GM21515 (cell line): ENCODE data around the gene ACAD10.
"Not testable (repeated sequence)": the region's sequence is repeated elsewhere in the genome, so short reads cannot be mapped to it uniquely, and the experiment has no call there.

Experiments used
- ATAC-seq: cut with Tn5 transposase; IDR thresholded peaks from one replicate; pipeline ENCODE4 v1.9.1; 2021; ENCODE audit not compliant: unreplicated experiment

The ACAD10 gene

DNA sequence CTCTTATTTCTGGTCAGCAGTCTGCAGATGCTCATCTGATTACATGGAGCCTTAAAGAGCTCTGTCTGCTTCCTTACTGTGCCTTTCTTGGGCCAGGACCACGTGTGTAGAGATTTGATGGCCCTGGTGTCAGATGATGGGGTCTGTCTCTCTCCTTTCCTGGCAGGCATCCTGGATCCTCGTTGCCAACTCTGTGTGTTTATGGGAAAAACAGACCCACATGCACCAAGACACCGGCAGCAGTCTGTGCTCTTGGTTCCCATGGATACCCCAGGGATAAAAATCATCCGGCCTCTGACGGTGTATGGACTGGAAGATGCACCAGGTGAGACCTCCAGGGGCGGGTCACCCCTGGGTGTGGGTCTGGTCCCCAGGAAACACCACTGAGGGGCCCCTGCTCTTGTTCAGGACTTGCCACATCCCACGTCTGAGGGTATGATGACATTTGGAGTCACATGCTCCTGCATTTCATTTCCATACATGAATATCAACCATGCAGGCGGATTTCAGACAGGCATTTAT, 62.4 kb downstream of the ACAD10 start:
- ATAC-seq: no peak

DNA sequence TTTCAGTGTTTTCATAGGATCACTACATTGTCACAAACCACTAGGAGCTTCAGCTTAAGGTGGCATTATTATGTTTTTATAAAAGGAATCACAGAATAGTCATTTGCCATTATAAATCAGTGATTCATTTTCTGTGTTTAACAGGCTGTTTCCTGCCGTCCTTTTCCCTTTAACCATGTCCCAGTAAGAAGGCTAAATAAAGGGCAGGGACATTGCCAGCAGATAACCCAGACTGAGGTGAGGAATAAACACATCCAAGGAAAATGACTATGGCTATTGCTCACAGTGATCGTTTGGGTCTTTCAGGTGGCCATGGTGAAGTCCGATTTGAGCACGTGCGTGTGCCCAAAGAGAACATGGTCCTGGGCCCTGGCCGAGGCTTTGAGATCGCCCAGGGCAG, 63.0 kb downstream of the ACAD10 start:
- ATAC-seq: no peak

DNA sequence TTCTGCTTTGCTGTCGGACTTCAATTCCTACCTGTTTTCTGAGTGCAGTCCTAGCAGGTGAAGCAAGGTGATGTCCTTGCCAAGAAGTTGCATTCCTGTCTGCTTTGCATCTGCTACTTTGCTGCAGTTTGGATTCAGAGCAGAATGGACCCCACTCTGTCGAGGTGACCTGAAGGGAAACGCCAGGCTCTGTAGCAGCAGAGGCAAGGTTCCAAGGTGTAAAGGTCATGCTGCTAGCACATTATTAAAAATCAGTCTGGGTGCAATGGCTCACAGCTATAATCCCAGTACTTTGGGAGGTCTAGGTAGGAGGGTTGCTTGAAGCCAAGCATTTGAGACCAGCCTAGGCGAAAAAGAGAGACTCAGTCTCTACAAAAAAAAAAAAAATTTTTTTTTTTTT, 63.5 kb downstream of the ACAD10 start:
- no peak for ATAC-seq

DNA sequence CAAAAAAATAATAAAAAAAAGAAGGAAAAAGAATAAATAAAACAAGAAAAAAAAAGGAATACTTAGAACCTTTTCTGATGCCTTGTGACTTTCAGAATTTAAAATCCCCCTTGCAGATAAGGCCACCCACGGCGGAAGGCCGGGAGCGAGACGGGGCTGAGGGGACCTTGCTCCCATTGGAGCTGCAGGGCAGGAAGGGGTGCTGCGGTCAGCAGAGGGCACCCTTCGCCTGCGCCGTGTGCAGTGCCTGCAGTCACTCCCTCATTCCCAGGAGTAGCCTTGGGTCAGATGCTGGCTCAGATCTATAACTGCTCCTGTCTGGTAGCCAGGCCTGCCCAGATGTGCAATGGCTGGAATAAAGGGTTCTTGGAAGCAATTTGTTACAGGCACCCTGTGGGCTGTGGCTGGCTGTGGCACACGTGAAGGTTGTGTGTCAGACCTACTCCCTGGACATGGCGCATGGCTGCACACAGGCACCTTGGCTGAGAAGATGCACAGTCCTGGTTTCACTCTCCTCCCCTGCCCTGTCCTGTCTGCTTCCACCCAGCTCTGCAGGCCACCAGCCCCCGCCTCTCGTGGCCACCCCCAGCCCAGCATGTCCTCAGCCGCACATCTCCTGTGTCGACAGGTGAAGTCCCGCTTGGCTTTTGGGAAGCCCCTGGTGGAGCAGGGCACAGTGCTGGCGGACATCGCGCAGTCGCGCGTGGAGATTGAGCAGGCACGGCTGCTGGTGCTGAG, 67.5 kb downstream of the ACAD10 start:
- no peak for ATAC-seq

DNA sequence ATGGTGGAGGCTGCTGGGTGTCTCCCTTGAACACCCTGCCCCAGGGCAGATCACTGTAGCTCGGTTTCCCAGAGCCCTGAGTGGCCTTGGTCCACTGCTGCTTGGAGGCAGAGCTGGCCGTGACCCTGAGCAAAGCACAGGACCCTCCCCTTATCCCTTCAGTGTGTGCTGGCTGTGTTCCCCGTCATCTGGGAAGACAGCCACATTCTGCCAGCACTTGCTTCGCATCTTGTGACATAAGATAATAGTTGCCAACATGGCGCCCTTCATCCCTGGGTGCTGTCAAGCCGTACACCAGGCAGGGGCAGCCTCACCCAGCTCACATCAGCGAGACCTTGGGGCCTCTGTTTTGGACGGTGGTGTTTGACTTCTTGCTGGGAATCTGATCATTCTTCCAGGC, 68.8 kb downstream of the ACAD10 start:
- ATAC-seq: no peak

DNA sequence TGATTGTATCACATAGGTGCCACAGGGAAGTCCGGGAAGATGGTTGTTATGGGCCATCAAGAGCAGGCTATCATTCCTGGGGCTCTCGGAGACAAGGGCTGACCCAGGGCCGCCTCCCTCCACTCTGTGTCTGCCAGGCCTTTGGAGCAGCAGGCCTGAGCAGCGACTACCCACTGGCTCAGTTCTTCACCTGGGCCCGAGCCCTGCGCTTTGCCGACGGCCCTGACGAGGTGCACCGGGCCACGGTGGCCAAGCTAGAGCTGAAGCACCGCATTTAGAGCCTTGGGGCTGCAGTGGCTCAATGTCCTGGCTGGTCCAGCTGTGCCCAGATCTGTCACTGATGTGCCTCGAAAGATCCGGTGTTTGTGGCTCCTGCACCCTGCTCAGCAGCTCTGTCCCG, 70.3 kb downstream of the ACAD10 start:
- ATAC-seq: no peak

DNA sequence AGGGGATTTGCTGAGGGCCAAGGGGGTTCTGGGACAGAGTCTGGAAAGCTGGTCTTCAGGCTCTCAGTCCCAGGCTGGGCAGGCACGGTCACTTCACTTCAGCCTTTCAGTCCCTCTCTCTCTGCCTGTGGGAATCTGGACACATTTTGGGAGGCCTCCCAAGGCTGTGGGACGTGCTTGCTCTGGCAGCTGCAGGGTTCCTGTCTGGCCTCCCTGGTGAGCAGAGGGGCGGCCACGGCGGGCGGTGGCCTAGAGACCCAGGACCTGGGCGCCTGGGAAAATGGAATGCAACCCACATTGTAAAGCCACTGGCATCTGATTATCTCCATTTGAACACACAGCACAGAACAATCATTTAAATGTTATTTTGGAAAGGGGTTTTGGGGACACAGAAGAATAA, 70.8 kb downstream of the ACAD10 start:
- no peak for ATAC-seq

DNA sequence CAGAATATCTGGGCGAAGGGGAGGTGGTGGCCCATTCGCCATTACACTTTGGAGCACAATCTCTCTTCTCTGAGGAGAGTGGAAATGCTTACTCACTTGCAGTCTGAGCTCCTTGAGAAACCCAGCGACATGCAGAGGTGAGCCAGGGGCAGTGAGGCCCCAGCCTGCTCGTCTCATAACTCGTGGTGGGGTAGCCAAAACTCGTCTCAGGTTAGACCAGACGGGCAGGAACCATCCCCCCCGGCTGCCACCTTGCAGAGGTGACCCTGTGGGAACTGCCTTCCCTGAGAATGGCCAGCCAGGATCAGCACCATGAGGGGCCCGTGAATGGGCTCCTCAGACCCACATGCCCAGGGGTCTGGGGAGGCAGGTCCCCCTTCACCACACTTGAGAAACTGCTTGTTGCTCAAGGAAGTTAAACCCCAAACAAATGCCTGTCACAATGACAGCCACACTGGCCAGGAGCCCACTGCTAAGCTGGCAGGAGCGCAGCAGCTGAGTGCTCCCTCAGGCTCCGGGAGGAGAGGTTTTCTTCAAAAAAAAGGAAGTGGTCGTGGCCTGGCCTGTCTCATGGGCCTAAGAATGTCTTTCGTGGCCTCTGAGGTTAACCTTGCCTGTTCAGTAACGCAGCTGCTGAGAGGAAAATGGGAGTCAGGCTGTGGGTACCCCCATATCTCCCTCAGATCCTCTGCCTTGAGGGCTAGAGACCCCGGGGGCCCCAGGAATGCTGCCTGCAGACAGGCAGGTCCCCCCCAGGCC, 71.7 kb downstream of the ACAD10 start:
- ATAC-seq: peak; percentile 39

DNA sequence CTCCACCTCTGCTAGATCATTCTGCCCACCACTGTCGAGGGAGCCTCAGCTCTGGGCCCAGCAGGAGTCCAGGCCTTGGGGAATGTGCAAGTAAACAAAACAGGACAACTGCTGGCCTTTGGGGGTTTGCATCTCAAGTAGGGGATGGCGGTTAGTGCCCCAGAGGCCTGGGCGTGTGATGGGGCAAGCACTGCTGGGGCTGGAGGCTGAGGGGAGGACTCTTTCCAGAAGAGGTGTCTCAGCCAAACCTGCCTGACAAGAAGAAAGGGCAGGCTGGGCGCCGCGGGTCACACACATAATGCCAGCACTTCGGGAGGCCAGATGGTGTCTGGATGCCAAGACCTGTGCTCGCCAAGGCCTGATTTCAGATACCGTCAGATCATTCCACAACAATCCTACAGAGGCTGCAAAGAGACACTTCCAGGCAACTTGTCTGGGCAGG, 72.3 kb downstream of the ACAD10 start:
- peak; percentile 13 for ATAC-seq

DNA sequence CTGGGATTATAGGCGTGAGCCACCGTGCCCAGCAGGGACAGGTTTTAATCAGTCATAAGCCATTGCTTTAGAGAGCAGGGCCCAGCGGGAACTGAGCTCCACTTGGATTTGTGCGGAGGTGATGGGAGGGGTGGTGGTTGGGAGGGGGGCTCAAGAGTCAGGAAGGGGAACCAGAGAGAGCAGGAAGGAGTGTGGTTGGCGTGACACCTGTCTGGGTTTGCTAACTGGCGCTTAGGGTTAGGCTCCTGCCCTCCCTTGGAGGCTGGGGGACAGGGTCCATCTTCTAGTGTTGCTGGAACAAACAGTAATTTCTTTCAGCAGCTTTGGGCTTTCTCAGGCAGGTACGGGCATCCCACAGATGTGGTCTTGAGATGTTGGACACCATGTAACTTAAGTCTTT, 73.4 kb downstream of the ACAD10 start:
- no peak for ATAC-seq

DNA sequence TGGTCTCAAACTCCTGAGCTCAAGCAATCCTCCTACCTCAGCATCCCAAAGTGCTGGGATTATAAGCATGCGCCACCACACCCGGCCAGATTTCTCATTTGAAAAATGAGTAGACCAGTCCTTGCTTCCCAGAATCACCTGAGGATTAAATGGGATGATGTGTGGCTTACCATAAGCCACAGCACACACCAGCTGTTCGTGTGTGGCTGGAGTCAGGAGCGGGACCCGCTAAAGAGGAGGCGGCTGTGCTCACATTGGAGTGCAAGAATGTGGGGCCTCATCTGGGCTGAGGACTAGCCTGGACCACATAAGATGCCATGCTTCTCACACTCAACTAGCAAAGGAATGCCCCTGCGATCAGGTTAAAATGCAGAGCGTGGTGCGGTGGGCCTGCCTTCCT, 74.1 kb downstream of the ACAD10 start:
- ATAC-seq: no peak

DNA sequence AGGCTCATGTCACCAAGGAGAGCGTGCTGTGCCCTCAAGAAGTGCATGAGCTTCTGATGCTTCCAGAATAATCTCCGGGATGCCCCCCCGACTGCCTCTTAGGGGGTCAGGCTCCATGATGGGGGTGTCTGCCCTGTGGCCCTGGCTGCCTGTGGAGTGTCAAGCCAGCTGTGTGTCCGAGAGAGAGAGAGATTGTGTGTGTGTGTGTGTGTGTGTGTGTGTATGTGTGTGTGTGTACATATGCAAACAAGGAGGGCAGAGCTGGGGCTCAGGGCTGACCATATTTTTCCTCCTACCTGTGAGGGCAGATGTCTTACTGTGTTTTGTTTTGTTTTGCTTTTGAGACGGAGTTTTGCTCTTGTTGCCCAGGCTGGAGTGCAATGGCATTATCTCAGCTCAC, 75.2 kb downstream of the ACAD10 start:
- ATAC-seq: no peak

DNA sequence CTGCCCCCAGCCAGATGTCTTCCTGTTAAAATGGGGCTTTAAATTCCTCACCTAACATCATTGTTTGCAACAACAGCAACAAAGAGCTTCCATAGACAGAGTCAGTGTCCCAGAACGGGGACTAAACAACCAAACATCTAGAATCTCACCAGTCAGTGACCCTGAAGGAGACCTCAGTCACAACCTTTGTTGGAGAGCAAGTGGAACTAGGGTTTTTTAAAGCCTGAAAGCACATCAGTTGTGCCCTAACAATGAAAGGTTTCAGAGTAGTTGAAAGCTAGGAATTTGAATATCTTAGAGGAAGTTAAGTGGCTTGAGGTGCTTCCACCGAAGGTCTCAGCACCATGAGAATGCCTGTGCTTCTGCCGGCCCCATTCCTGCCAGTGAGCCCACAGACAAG, 75.9 kb downstream of the ACAD10 start:
- no peak for ATAC-seq

DNA sequence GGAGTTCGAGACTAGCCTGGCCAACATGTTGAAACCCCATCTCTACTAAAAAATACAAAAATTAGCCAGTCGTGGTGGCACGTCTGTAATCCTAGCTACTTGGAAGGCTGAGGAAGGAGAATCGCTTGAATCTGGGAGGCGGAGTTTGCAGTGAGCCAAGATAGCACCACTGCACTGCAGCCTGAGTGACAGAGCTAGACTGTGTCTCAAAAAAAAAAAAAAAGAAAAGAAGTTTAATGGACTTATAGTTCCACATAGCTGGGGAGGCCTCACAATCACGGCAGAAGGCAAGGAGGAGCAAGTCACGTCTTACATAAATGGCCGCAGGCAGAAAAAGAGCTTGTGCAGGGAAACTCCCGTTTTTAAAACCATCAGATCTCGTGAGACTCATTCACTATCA, 77.7 kb downstream of the ACAD10 start:
- not testable (repeated sequence) for ATAC-seq

DNA sequence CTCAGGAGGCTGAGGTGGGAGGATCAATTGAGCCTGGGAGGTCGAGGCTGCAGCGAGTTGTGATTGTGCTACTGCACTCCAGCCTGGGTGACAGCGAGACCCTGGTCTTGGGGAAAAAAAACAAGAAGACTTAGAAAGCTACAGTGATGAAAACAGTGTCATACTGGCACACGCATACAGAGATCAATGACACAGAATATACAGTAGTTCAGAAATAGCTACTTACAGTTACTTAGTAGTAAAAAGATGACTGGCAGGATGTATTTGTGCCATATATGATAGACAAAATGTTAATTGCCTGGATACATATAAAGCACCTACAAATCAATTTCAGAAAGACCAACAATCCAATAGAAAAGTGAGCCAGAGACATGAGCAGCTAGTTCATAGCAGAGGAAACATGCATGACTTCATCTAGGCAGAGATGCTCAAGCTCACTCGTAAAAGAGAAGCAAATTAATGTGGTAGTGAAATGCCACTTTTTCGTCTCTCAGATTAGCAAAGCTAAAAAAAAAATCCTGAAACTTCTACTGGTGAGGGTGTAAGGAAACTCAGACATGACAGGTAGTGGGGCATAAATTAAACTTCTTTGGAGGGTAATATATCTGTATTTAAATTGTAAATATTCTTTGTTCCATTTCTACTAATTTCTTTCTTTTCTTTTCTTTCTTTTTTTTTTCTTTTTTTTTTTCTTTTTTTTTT, 78.4 kb downstream of the ACAD10 start:
- no peak for ATAC-seq

DNA sequence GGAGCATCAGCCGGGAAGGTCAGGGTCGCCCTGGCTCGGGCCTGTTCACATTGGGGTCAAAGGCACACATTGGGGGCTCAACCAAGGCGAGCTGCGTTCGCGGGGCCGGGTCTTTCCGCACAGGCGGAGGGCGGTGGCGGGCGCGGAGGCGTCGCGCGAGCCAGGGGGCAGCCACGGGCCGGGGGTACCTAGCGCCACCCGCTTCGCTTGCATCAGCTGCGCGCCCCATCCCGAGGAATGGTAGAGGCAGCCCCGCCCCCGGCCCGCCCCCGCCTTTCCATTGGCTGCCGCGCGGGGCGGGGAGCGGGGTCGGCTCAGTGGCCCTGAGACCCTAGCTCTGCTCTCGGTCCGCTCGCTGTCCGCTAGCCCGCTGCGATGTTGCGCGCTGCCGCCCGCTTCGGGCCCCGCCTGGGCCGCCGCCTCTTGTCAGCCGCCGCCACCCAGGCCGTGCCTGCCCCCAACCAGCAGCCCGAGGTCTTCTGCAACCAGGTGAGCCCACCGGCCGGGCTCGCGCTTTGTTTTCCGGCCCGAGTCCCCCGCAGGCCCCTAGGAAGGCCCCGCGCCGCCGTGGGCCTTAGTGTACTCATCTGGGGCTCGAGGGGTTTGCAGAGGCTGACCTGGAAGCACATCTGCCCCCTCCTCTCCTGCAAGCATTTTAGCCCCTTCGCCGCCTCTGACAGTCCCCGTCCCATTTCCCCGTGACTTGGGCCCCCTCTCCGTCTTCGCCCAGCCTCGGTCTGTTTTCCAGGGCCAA, 80.9 kb downstream of the ACAD10 start, which contains the start of gene ALDH2:
Gene ALDH2 (plus strand): TSS at position 326 of the 754 bp plus-strand sequence. CDS start 50 bp downstream, at position 376.
- ATAC-seq: peak; percentile 43

DNA sequence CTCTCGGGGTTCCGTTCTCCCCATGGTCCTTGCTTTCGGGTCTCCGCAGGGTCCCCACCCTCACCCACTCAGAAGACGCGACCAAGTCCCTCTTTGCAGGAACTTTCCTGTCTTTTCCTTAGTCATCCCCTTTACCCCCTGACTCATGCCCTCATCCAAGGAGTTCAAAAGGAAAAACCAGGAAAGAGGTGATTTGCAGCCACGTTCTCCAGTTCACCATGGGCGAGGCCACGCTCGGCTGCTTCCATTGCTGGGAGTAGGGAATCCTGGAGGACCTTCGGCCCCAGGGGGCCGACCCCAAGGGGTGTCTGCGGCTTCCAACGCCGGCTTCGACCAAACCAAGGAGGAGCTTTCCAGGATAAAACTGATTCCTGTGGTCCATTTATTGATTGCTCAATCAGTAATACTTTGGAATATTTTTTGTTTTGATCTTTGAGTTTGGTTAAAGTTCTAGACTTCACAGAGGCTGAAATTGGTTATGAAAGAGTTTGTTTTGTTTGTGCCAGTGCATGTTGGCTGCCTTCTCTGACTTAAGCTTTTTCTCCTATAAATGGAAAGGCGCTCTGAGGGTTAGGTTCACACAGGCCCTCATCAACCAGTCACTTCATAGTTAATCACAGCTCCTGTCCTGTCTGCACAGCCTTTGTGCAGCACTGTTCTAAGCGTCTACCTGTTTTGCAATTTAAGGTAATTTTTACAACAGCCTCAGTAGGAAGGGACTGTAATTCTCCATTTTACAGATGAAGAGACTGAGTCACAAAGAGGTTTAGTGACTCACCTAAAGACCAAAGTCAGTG, 81.7 kb downstream of the ACAD10 start:
- ATAC-seq: no peak

DNA sequence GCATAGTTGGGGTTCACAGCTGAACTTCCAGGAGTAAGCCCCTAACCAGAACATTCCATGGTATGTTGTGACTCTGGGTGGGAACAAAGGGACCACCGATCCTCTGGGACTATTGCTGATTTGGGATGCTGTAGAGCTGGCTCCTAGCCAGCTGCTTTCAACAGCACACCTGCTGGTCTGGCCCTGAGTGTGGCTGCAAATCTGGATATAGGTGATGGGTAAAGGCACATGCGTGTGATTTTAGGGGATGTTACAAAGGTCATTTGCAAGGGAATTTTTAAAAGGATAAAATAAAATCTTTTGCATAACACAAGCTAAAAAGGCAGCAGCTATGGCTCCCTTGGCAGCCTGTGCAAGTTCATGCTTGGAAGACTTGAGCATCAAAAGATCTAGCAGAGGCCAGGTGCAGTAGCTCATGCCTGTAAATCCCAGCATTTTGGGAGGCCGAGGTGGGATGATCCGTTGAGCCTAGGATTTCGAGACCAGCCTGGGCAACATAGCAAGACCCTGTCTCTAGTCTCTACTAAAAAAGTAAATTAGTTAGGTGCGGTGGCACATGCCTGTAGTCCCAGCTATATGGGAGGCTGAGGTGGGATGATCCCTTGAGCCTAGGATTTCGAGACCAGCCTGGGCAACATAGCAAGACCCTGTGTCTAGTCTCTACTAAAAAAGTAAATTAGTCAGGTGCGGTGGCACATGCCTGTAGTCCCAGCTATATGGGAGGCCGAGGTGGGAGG, 82.5 kb downstream of the ACAD10 start:
- no peak for ATAC-seq

DNA sequence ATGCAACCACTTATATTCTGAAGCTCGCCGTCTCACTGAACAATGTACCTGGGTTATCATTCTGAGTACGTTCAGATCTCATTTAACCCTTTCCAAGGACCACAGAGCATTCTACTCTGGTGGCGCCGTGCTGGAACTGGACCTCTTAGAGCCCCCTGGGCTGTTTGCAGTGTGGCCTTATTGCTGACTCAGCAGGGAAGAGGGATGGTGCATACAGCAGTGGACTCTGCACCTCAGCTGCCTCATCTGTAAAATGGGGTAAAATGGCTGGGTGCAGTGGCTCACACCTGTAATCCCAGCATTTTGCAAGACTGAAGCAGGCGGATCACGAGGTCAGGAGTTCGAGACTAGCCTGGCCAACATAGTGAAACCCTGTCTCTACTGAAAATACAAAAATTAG, 83.7 kb downstream of the ACAD10 start:
- ATAC-seq: no peak
